ENCODE measurements around the gene GPR156. TPM values are rescaled to one million over a fixed set of nuclear protein-coding genes. Genes with fewer than 3 reads are reported as not detected.

The GPR156 gene
- total RNA-seq, 1 donor from 2014 or later = 0.41 TPM

DNA sequence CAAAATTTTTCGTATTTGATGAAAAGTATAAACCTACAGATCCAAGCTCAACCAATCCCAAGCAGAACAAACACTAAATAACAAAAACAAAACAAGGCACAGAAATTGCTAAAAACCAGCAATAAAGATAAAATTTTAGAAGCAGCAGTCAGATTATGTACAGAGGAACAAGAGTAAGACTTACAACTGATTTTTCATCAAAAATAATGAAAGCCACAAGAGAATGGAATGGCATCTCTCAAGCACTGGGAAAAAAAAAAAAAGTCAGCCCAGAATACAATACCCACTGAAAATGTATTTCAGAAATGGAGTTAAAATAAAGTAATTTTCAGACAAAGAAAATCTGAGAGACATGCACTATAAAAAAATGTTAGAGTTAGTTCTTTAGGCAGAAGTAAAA is 27.0 kb downstream of the GPR156 start:
- Mint-ChIP-seq H3K4me3 (ENCODE audit: low read depth) (no peak overlapping the region), H3K27me3 (no peaks in the 10 kb centered on the region), H3K4me1 (ENCODE audit: low read depth) (no peaks in the 10 kb centered on the region), H3K9me3 (ENCODE audit: low read depth) (peaks cover 34% of the 10 kb centered on the region), H3K36me3 (ENCODE audit: insufficient read depth) (peaks cover 1% of the 10 kb centered on the region), H3K27ac (no peak overlapping the region)
- no peak for DNase-seq (ENCODE audit: low spot score, unreplicated experiment)
- TF ChIP-seq, protein P1, sequence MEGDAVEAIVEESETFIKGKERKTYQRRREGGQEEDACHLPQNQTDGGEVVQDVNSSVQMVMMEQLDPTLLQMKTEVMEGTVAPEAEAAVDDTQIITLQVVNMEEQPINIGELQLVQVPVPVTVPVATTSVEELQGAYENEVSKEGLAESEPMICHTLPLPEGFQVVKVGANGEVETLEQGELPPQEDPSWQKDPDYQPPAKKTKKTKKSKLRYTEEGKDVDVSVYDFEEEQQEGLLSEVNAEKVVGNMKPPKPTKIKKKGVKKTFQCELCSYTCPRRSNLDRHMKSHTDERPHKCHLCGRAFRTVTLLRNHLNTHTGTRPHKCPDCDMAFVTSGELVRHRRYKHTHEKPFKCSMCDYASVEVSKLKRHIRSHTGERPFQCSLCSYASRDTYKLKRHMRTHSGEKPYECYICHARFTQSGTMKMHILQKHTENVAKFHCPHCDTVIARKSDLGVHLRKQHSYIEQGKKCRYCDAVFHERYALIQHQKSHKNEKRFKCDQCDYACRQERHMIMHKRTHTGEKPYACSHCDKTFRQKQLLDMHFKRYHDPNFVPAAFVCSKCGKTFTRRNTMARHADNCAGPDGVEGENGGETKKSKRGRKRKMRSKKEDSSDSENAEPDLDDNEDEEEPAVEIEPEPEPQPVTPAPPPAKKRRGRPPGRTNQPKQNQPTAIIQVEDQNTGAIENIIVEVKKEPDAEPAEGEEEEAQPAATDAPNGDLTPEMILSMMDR (IDR thresholded peaks at IDR 0.05; ENCODE audit: unreplicated experiment) = no peak

DNA sequence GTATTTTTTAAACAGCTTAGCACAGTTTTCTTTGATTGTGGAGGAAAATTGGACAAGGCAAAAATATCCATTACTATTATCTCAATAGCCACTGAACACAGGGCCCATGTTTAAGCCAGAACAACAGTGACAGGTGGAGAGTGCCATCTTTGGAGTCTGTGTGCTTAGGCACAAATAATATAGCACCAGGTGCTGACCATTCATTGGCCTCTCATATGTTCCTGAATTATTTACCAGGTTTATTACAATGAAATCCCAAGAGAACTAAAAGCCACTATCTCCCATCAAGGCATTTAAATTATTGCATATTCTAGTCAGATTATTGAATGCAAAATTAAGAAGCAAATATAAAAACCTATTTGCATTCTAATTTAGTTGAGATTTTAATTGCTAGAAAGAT is 39.6 kb downstream of the GPR156 start:
- Mint-ChIP-seq H3K4me1 (ENCODE audit: low read depth) (peaks cover 6% of the 10 kb centered on the region), H3K27ac (no peak overlapping the region), H3K36me3 (ENCODE audit: insufficient read depth) (no peaks in the 10 kb centered on the region), H3K27me3 (peaks cover 4% of the 10 kb centered on the region), H3K9me3 (ENCODE audit: low read depth) (no peaks in the 10 kb centered on the region), H3K4me3 (ENCODE audit: low read depth) (no peak overlapping the region)
- TF ChIP-seq, protein P1 (IDR thresholded peaks at IDR 0.05; ENCODE audit: unreplicated experiment) = no peak
- DNase-seq (ENCODE audit: low spot score, unreplicated experiment) = no peak

DNA sequence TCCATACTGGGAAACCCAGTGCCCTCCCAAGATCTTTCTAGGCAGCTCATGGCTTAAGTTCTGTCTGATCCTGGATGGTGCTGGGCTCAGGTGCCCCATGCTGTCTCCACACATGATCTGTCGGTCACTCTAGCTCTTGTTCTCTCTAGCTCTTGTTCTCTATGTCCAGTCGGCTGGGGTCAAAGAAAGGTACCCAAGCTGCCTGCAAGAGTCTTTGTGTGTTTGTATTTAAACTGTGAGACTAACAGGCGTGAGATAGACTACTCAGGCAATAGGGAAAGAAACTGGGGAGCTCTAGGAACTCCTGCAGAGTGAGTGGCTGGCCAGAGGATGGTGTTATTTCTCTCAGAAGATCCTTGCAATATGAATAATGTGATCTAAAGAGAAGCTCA is 40.2 kb downstream of the GPR156 start:
- Mint-ChIP-seq H3K27me3 (peaks cover 4% of the 10 kb centered on the region), H3K4me1 (ENCODE audit: low read depth) (peaks cover 6% of the 10 kb centered on the region)

DNA sequence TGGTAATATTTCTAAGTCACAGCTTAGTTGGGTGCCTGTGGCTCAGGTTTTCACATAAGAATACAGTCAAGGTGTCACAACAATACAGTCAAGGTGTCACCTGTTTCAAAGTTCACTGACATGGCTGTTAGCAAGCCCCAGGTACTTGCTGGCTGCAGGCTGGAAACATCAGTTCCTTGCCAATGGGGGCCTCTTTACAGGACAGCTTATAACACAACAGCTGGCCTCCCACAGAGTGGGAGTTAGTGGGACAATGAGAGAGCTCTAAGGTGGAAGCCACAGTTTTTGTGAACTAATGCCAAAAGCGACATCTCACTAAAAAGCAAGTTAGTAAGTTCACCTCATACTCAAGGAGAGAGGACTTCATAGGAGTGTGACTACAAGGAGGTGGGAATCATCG is 45.4 kb downstream of the GPR156 start:
- H3K4me3 Mint-ChIP-seq (ENCODE audit: low read depth) = no peak overlapping the region
- TF ChIP-seq, protein P1 (IDR thresholded peaks at IDR 0.05; ENCODE audit: unreplicated experiment) = no peak
- H3K36me3 Mint-ChIP-seq (ENCODE audit: insufficient read depth) = no peaks in the 10 kb centered on the region
- no peaks in the 10 kb centered on the region for H3K9me3 Mint-ChIP-seq (ENCODE audit: low read depth)
- H3K4me1 Mint-ChIP-seq (ENCODE audit: low read depth) = peaks cover under 1% of the 10 kb centered on the region
- DNase-seq (ENCODE audit: low spot score, unreplicated experiment) = no peak
- no peak overlapping the region for H3K27ac Mint-ChIP-seq
- H3K27me3 Mint-ChIP-seq = peaks cover 4% of the 10 kb centered on the region

More for the DNA sequence above, 40.2 kb downstream of the GPR156 start:
- Mint-ChIP-seq H3K36me3 (ENCODE audit: insufficient read depth) (no peaks in the 10 kb centered on the region), H3K27ac (peak overlapping the region; percentile 90), H3K4me3 (ENCODE audit: low read depth) (no peak overlapping the region), H3K9me3 (ENCODE audit: low read depth) (no peaks in the 10 kb centered on the region)
- no peak for DNase-seq (ENCODE audit: low spot score, unreplicated experiment)
- TF ChIP-seq, protein P1 (IDR thresholded peaks at IDR 0.05; ENCODE audit: unreplicated experiment) = no peak

DNA sequence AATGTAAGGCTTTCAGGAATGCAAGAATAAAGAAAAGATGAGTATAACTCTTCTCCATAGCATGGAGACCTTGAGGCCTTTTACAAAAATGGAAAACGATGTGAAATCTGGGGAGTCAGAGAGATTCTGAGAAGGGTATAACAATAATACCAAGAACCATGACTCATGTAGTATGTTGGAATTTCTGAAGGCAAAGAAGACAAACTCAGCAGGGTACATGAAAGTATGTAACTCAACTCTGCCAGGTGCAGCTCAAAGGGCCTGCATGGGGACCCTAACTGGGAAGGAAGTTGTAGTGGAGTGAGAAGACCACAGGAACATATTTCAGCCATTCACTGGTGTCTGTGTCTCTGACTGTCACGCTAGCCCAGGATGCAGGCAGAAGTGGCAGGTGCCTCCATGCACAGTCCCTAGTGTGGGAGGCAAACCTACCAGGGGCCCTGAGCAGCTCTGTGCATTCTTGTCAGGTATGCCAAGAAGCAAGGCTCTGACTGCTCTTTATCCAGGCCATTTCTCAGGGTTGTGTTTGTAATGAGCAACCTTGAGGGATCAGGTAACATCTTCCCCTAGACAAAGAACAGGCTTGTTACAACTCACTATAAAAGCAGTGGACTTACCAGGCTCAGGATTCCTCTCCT is 57.2 kb downstream of the GPR156 start:
- TF ChIP-seq, protein P1 (IDR thresholded peaks at IDR 0.05; ENCODE audit: unreplicated experiment) = no peak
- H3K4me1 Mint-ChIP-seq (ENCODE audit: low read depth) = no peaks in the 10 kb centered on the region
- no peak for DNase-seq (ENCODE audit: low spot score, unreplicated experiment)
- no peaks in the 10 kb centered on the region for H3K36me3 Mint-ChIP-seq (ENCODE audit: insufficient read depth)
- H3K9me3 Mint-ChIP-seq (ENCODE audit: low read depth) = peaks cover 2% of the 10 kb centered on the region
- no peak overlapping the region for H3K4me3 Mint-ChIP-seq (ENCODE audit: low read depth)
- no peak overlapping the region for H3K27ac Mint-ChIP-seq
- no peaks in the 10 kb centered on the region for H3K27me3 Mint-ChIP-seq
